ENCODE results near the gene RNASEH2A. TPM values are rescaled to one million over a fixed set of nuclear protein-coding genes. Genes with fewer than 3 reads are reported as not detected.
A peak's percentile ranks its signal among the peaks of the same experiment; 100 is the strongest.

RNASEH2A gene
- 44.6 and 45.5 TPM in 2 replicates for total RNA-seq (2012; rRNA removed)
- polyA plus RNA-seq (2012; rRNA removed), result 34.9 and 39.4 TPM in 2 replicates
- 25.7 and 52.6 TPM in 2 replicates for polyA plus RNA-seq (2012; cell fraction: cytosol; rRNA removed)
- polyA plus RNA-seq (2012; cell fraction: nucleus; rRNA removed; ENCODE audit: low replicate concordance), result 20.0 and 25.4 TPM in 2 replicates
- percentile 31 among the genes with signal in this experiment for Bru-seq, nascent RNA
- percentile 46 among the genes with signal in this experiment for BruChase-seq, experiment 1, labeled RNA remaining after a 6-hour chase
- BruChase-seq, experiment 2, labeled RNA remaining after a 2-hour chase, result percentile 33 among the genes with signal in this experiment
- long read RNA-seq, transcript RNASEH2A-201 (8 exons, 2,753 nt), result major isoform, 17 of 20 reads
- long read RNA-seq, partial matches to known transcripts, result 1 of 20 reads
- long read RNA-seq, other reads (novel, unspliced or antisense), result 2 of 20 reads

GRCh38 chr19:12806242-12807081, at the start of gene RNASEH2A:
Gene RNASEH2A (plus strand): TSS chr19:12806584. CDS start chr19:12806674, 90 bp downstream.
- POLR2A ChIA-PET (ENCODE audit: unreplicated experiment), result no interaction called here

More at GRCh38 chr19:12806242-12807081, at the start of gene RNASEH2A:
- CTCF ChIA-PET, result interaction anchor here (0.8 kb wide), 1 partner anchor 41 kb away, joined by 4 read pairs; no protein-coding TSS in a partner anchor
- 2% methylated on average over 39 of the region's 66 CpGs; no CpG with 5 or more reads in 1 of the 2 experiments for WGBS, 2 experiments (ENCODE audit: extremely low coverage in 2 of 2, insufficient read length in 1 of 2)
- Histone ChIP-seq H4K5ac (ENCODE audit: low read depth, low read length) (peak within 1 kb of the TSS; percentile 94), H3K56ac (ENCODE audit: extremely low read depth, insufficient read depth, low read length) (no peak within 1 kb of the TSS), H2AFZ (replicated peaks; ENCODE audit: low read length, poor library complexity) (peak within 1 kb of the TSS; percentile 99), H3K79me1 (ENCODE audit: low read depth in 1 of 2, low read length in 2 of 2) (peaks cover 8 to 12% of the 10 kb centered on the region in 2 experiments; a peak in 3 of 4 replicates), H4K8ac (ENCODE audit: low read depth in 2 of 2, low read length in 2 of 2) (peak within 1 kb of the TSS; percentile 45 to 98), H3K9ac (ENCODE audit: low read depth, low read length) (peak within 1 kb of the TSS; percentile 66), H3K4me1 (ENCODE audit: control insufficient read depth, insufficient read depth, low read length) (peaks cover 5% of the 10 kb centered on the region; the same call in 1 of the 2 replicates), H2AK5ac (ENCODE audit: low read depth, low read length) (peak within 1 kb of the TSS; percentile 74), H3K4me2 (ENCODE audit: low read depth, low read length) (peak within 1 kb of the TSS; percentile 89), H4K91ac (ENCODE audit: insufficient read depth, low read depth, low read length) (peak within 1 kb of the TSS; percentile 26; the same call in 1 of the 2 replicates), H2BK15ac (ENCODE audit: low read depth, low read length) (no peak within 1 kb of the TSS), H3K36me3 (ENCODE audit: control insufficient read depth, insufficient read depth, low read length) (peaks cover 4% of the 10 kb centered on the region), H3K18ac (ENCODE audit: low read depth, low read length) (no peak within 1 kb of the TSS), H3K27me3 (ENCODE audit: control insufficient read depth, insufficient read depth, low read length) (no peaks in the 10 kb centered on the region), H3K9me1 (ENCODE audit: insufficient read depth, low read length) (peaks cover 9% of the 10 kb centered on the region), H3K14ac (replicated peaks; ENCODE audit: low read depth, low read length) (peak within 1 kb of the TSS; percentile 68; the same call in 1 of the 2 replicates), H2BK20ac (ENCODE audit: low read depth, low read length) (0 out of 2 replicates have a peak within 1 kb of the TSS, but pooled peaks have one; percentile 20), H3K4me3 (ENCODE audit: insufficient read depth, low read depth, low read length) (peak within 1 kb of the TSS; percentile 65), H2BK5ac (ENCODE audit: low read depth, low read length, poor library complexity, severe bottlenecking) (no peak within 1 kb of the TSS), H2BK120ac (ENCODE audit: low read depth, low read length) (peak within 1 kb of the TSS; percentile 48), H3K4ac (ENCODE audit: low read depth, low read length) (peak within 1 kb of the TSS; percentile 76), H3K23ac (ENCODE audit: low read depth, low read length) (peak within 1 kb of the TSS; percentile 73; the same call in 1 of the 2 replicates), H3K27ac (ENCODE audit: insufficient read depth, low read length) (peak within 1 kb of the TSS; percentile 75; the same call in 1 of the 2 replicates), H4K20me1 (ENCODE audit: insufficient read depth, low read length) (no peaks in the 10 kb centered on the region), H2AK9ac (replicated peaks; ENCODE audit: low read depth, low read length, poor library complexity) (peak within 1 kb of the TSS; percentile 94), H3K9me3 (ENCODE audit: control insufficient read depth, insufficient read depth, low read length) (no peaks in the 10 kb centered on the region)
- in situ Hi-C loops (cut with MboI; ENCODE audit: low sequenced_read_pairs), result no loop called here
- TF ChIP-seq FOS (IDR thresholded peaks at IDR 0.05; ENCODE audit: low read depth, low read length) (0 out of 2 replicates have a peak, but pooled peaks have one; percentile 11), POLR2A (IDR thresholded peaks at IDR 0.05; ENCODE audit: low read depth, low read length) (no peak), MXI1 (IDR thresholded peaks at IDR 0.05; ENCODE audit: borderline replicate concordance, low read depth, low read length) (peak; percentile 67; the same call in 1 of the 2 replicates)
- dilution Hi-C loops (cut with HindIII; ENCODE audit: low sequenced_read_pairs, unreplicated experiment), result no loop called here
- BruUV-seq (replicated peaks), result no TSS peak
- ATAC-seq (ENCODE audit: low read depth), result peak; percentile 95
- peak; percentile 86 for DNase-seq
- intact Hi-C loops (cut with micrococcal nuclease), result no loop called here
